DOHH2 (cell line): Measurements from ENCODE around the gene CTNNBL1.

Experiments
- H3F3A ChIP-seq: fragments of 200-600 bp; sonication (generic), shearing (Covaris generic); 2 replicates; pipeline ENCODE4 v1.6.0; 2016; ENCODE audit warnings: antibody characterized with exemption, mild to moderate bottlenecking; ENCODE audit not compliant: control insufficient read depth, insufficient read depth
- H3K27ac ChIP-seq: fragments of 200-600 bp; sonication (generic); 2 replicates; pipeline ENCODE4 v1.5.1; 2014; ENCODE audit warnings: low read depth, mild to moderate bottlenecking, low read length, moderate library complexity
- H3K27me3 ChIP-seq: fragments of 200-600 bp; sonication (generic); 2 replicates; pipeline ENCODE4 v1.6.1; 2014; ENCODE audit warnings: mild to moderate bottlenecking, low read length, mixed read lengths; ENCODE audit not compliant: control insufficient read depth
- H3K36me3 ChIP-seq: fragments of 200-600 bp; sonication (generic); 2 replicates; pipeline ENCODE4 v1.6.1; 2014; ENCODE audit warnings: mild to moderate bottlenecking, low read length, moderate library complexity, mixed read lengths; ENCODE audit not compliant: control insufficient read depth
- H3K4me1 ChIP-seq: fragments of 200-600 bp; sonication (generic); 2 replicates; pipeline ENCODE4 v1.6.1; 2014; ENCODE audit warnings: mild to moderate bottlenecking, low read length, mixed read lengths; ENCODE audit not compliant: control insufficient read depth
- H3K4me2 ChIP-seq: fragments of 200-600 bp; sonication (generic); 2 replicates; pipeline ENCODE4 v1.6.0; 2014; ENCODE audit warnings: mild to moderate bottlenecking, low read length, moderate library complexity
- H3K4me3 ChIP-seq: fragments of 200-600 bp; sonication (generic); 2 replicates; pipeline ENCODE4 v1.5.1; 2014; ENCODE audit warnings: mild to moderate bottlenecking, low read length, mixed read lengths
- H3K79me2 ChIP-seq: fragments of 200-600 bp; sonication (generic); 2 replicates; pipeline ENCODE4 v1.6.1; 2014; ENCODE audit warnings: mild to moderate bottlenecking, low read length, mixed read lengths; ENCODE audit not compliant: control insufficient read depth
- H3K9me2 ChIP-seq: fragments of 200-600 bp; sonication (generic); replicated peaks from 2 replicates; pipeline ENCODE4 v1.6.1; 2014; ENCODE audit warnings: mild to moderate bottlenecking, low read length, mixed read lengths; ENCODE audit not compliant: control insufficient read depth
- H3K9me3 ChIP-seq: fragments of 200-600 bp; sonication (generic); 2 replicates; pipeline ENCODE4 v1.6.1; 2014; ENCODE audit warnings: antibody characterized with exemption, low read length, mixed read lengths; ENCODE audit not compliant: control insufficient read depth, insufficient read depth
- H4K20me1 ChIP-seq: fragments of 200-600 bp; sonication (generic); 2 replicates; pipeline ENCODE4 v1.6.0; 2014; ENCODE audit warnings: low read depth, mild to moderate bottlenecking, antibody characterized with exemption, low read length, moderate library complexity; ENCODE audit not compliant: control insufficient read depth, insufficient read depth
- EZH2phosphoT487 ChIP-seq: fragments of 200-600 bp; sonication (generic); IDR thresholded peaks from 2 replicates; pipeline ENCODE4 v1.6.1; 2017; ENCODE audit warnings: borderline replicate concordance, mild to moderate bottlenecking, antibody characterized with exemption, low read length, moderate library complexity, mixed read lengths
- TF ChIP-seq, protein P1 (sequence below): fragments of 200-600 bp; sonication (generic); IDR thresholded peaks from one replicate; pipeline ENCODE4 v1.5.1; 2014; ENCODE audit warnings: antibody characterized with exemption, mild to moderate bottlenecking, low read depth, low read length; ENCODE audit not compliant: poor library complexity, severe bottlenecking

The CTNNBL1 gene

DNA sequence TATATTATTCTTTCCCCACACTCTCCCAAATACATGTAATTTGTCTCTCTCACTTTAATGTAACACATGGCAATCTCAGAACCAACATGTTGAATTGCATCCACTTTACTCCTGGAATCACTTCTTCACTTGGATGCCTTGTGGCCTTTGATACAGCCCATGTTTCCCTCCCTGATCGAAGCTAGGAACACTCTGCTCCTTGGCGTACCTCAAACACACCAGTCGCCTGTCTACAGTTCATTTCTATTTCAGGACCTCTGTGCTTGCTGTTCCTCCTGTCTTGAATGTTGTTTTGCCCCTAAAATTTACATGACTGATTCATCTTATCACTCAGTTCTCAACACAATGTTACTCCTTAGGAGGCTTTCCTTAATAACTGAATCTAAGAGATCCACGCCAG is 106.8 kb downstream of the CTNNBL1 start:
- Histone ChIP-seq H3F3A (peaks cover 4% of the 10 kb centered on the region; the same call in 1 of the 2 replicates), H3K27ac (no peak overlapping the region), H4K20me1 (no peaks in the 10 kb centered on the region), H3K4me1 (peaks cover 34% of the 10 kb centered on the region), H3K36me3 (peaks cover 22% of the 10 kb centered on the region), H3K4me2 (no peak overlapping the region), H3K9me3 (no peaks in the 10 kb centered on the region), H3K9me2 (no peaks in the 10 kb centered on the region), H3K27me3 (no peaks in the 10 kb centered on the region), H3K79me2 (no peaks in the 10 kb centered on the region), H3K4me3 (no peak overlapping the region)
- TF ChIP-seq, protein P1, sequence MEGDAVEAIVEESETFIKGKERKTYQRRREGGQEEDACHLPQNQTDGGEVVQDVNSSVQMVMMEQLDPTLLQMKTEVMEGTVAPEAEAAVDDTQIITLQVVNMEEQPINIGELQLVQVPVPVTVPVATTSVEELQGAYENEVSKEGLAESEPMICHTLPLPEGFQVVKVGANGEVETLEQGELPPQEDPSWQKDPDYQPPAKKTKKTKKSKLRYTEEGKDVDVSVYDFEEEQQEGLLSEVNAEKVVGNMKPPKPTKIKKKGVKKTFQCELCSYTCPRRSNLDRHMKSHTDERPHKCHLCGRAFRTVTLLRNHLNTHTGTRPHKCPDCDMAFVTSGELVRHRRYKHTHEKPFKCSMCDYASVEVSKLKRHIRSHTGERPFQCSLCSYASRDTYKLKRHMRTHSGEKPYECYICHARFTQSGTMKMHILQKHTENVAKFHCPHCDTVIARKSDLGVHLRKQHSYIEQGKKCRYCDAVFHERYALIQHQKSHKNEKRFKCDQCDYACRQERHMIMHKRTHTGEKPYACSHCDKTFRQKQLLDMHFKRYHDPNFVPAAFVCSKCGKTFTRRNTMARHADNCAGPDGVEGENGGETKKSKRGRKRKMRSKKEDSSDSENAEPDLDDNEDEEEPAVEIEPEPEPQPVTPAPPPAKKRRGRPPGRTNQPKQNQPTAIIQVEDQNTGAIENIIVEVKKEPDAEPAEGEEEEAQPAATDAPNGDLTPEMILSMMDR: no peak
- TF ChIP-seq EZH2phosphoT487: no peak

DNA sequence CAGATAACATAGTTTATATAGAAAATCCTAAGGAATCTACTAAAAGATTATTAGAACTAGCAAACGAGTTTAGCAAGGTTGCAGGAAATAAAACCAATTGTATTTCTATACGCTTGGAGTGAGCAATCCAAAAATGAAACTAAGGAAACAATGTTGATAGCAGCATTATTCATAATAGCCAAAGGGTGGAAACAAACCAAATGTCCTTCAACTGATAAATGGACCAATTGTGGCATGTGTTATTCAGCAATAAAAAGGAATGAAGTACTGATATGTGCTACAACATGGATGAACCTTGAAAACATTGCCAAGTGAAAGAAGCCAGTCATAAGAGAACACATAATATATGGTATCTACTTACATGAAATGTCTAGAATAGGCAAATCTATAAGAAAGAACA is 108.1 kb downstream of the CTNNBL1 start:
- Histone ChIP-seq H3K4me1 (peaks cover 40% of the 10 kb centered on the region), H3K9me3 (no peaks in the 10 kb centered on the region), H3K36me3 (peaks cover 31% of the 10 kb centered on the region), H3K4me2 (no peak overlapping the region), H3K79me2 (no peaks in the 10 kb centered on the region), H3K27ac (no peak overlapping the region), H3K27me3 (no peaks in the 10 kb centered on the region), H3K9me2 (no peaks in the 10 kb centered on the region), H4K20me1 (no peaks in the 10 kb centered on the region), H3K4me3 (no peak overlapping the region), H3F3A (peaks cover 4% of the 10 kb centered on the region; the same call in 1 of the 2 replicates)
- TF ChIP-seq, protein P1: no peak
- no peak for TF ChIP-seq EZH2phosphoT487

DNA sequence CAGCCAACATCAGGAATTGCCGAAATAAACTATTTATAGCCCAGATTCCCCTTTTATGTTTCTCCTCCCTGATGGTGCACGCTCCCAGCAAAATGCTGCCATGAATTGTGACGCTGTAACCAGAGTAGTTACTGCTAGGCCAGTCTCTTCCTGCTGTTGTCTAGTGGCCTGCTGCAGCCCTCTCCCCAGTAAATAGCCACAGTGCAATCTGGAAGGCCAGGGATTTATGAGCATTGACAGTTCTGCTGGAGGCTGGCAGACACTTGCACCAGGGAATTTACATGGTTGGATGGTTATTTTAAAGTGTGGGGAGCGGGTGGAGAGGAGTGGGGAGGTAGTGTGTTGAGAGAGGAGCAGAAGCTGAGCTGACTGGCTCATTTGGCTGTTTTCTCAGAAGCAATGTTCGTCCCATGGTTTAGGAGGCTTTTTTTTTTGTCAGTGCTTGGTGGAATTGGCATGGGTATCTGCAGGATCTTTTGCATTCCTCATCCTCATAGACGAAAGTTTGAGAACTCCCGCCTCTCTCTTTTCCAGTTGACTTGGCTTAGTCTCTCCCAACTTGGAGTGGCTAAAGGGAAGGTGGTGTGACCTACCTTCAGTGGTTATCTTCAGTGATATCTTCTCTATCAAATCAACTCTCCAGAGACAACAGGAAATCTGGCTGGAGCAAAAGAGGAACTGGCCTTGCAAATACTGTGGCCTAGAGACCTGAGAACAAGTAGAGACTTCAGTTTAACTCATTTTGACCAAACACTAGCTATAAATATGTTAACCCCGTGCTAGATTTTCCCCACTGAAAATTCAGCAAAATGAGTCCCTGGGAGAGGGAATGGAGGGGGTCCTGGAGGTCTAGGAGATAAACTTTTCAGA is 109.8 kb downstream of the CTNNBL1 start:
- H3K4me3 ChIP-seq: peak overlapping the region; percentile 66
- H3K4me1 ChIP-seq: peaks cover 48% of the 10 kb centered on the region
- H3K79me2 ChIP-seq: no peaks in the 10 kb centered on the region
- H3K27me3 ChIP-seq: no peaks in the 10 kb centered on the region
- TF ChIP-seq, protein P1: no peak
- TF ChIP-seq EZH2phosphoT487: no peak
- no peaks in the 10 kb centered on the region for H4K20me1 ChIP-seq
- H3K36me3 ChIP-seq: peaks cover 33% of the 10 kb centered on the region
- peaks cover 4% of the 10 kb centered on the region; the same call in 1 of the 2 replicates for H3F3A ChIP-seq
- peak overlapping the region; percentile 90 for H3K4me2 ChIP-seq
- peak overlapping the region; percentile 93 for H3K27ac ChIP-seq
- no peaks in the 10 kb centered on the region for H3K9me2 ChIP-seq
- H3K9me3 ChIP-seq: no peaks in the 10 kb centered on the region
